Measurements from ENCODE around the gene RAD9B. TPM values are rescaled to one million over a fixed set of nuclear protein-coding genes. Genes with fewer than 3 reads are reported as not detected.

The RAD9B gene
- total RNA-seq, 1 donor from 2014 or later = 0.89 TPM

Other genes starting within 250 kb of the RAD9B start
- 77.1 and 157 TPM in 2 replicates for gene ATP2A2, start 221.1 kb upstream of the RAD9B start, total RNA-seq
- gene ANAPC7, start 98.6 kb upstream of the RAD9B start, total RNA-seq = 57.0 and 83.0 TPM in 2 replicates
- gene ARPC3, start 52.0 kb upstream of the RAD9B start, total RNA-seq = 367 and 745 TPM in 2 replicates
- gene GPN3, start 34.1 kb upstream of the RAD9B start, total RNA-seq = 19.1 and 25.5 TPM in 2 replicates
- gene FAM216A, start 33.5 kb upstream of the RAD9B start, total RNA-seq = 6.4 and 8.2 TPM in 2 replicates
- gene VPS29, start 220 bp upstream of the RAD9B start, total RNA-seq = 80.8 and 125 TPM in 2 replicates
- gene PPTC7, start 81.0 kb downstream of the RAD9B start, total RNA-seq = 10.6 and 21.3 TPM in 2 replicates
- 11.8 and 56.2 TPM in 2 replicates for gene TCTN1, start 111.8 kb downstream of the RAD9B start, total RNA-seq
- gene HVCN1, start 186.8 kb downstream of the RAD9B start, total RNA-seq = 0.35 and 0.50 TPM in 2 replicates
- 74.5 and 83.7 TPM in 2 replicates for gene PPP1CC, start 240.6 kb downstream of the RAD9B start, total RNA-seq